ENCODE results near the gene CBL. TPM values are rescaled to one million over a fixed set of nuclear protein-coding genes. Genes with fewer than 3 reads are reported as not detected.
"Not testable (repeated sequence)": the region's sequence is repeated elsewhere in the genome, so short reads cannot be mapped to it uniquely, and the experiment has no call there.

Gene CBL
- total RNA-seq, 1 donor from 2014 or later = 39.0 TPM

DNA sequence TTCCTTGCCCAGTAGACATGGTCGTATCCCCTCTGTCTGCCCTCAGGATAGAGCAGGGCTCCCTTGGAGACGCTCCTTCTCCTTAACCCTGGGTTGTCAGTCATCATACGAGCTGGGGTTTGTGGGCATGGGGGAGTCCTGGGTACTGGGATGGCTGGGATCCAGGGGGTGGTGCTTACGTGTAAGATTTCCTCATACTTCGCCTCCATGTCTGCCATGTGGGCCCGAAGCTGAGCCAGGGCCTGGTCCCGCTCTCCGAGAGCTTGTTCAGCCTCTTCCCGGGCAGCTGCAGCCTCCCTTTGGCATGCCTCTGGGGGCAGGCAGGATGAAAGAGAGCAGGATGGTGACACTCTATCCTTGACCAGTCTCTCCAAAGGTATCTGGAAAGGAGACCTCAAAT is 15.6 kb upstream of the CBL start:
- intact Hi-C loops (cut with DNase I) = no loop called here
- peaks cover 7% of the 10 kb centered on the region for H3K4me1 ChIP-seq
- H3K9me3 ChIP-seq = no peaks in the 10 kb centered on the region
- TF ChIP-seq, protein P1, sequence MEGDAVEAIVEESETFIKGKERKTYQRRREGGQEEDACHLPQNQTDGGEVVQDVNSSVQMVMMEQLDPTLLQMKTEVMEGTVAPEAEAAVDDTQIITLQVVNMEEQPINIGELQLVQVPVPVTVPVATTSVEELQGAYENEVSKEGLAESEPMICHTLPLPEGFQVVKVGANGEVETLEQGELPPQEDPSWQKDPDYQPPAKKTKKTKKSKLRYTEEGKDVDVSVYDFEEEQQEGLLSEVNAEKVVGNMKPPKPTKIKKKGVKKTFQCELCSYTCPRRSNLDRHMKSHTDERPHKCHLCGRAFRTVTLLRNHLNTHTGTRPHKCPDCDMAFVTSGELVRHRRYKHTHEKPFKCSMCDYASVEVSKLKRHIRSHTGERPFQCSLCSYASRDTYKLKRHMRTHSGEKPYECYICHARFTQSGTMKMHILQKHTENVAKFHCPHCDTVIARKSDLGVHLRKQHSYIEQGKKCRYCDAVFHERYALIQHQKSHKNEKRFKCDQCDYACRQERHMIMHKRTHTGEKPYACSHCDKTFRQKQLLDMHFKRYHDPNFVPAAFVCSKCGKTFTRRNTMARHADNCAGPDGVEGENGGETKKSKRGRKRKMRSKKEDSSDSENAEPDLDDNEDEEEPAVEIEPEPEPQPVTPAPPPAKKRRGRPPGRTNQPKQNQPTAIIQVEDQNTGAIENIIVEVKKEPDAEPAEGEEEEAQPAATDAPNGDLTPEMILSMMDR (IDR thresholded peaks at IDR 0.05) = no peak
- no peaks in the 10 kb centered on the region for H3K27me3 ChIP-seq (ENCODE audit: low read depth)
- no peak overlapping the region for H3K4me3 ChIP-seq
- H3K27ac ChIP-seq = no peak overlapping the region
- DNase-seq (peak; percentile 31), ATAC-seq (no peak)
- H3K36me3 ChIP-seq = no peaks in the 10 kb centered on the region

DNA sequence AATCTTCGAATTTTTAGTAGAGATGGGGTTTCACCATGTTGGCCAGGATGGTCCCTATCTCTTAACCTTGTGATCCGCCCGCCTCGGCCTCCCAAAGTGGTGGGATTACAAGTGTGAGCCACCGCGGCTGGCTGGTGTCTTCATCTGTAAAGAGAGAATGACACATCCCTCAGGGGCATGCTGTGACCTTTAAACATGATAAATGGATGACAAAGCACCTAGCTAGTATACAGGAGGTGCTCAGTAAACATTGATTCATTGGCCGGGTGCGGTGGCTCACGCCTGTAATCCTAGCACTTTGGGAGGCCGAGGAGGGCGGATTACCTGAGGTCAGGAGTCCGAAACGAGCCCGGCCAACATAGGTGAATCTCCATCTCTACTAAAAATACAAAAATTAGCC is 14.9 kb upstream of the CBL start:
- H3K27me3 ChIP-seq (ENCODE audit: low read depth); H3K36me3 ChIP-seq; H3K4me1 ChIP-seq; H3K4me3 ChIP-seq; H3K9me3 ChIP-seq; H3K27ac ChIP-seq; intact Hi-C loops (cut with DNase I); ATAC-seq: not testable (repeated sequence)
- peak; percentile 25 for DNase-seq

DNA sequence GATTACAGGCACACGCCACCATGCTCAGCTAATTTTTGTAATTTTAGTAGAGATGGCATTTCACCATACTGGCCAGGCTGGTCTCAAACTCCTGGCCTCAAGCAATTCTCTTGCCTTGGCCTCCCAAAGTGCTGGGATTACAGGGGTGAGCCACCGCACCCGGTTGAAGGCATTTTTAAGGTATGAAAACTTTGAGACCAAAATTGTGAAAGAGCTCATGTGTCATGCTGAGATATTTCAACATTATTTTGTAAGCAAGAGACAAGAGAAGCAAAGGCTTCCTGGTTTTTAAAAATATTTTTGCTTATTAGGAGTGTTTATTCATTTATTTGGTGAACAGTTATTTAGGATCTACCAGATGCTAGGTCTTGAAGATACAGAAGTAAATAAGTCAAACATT is 14.0 kb upstream of the CBL start:
- Histone ChIP-seq H3K4me1 (peaks cover 16% of the 10 kb centered on the region), H3K9me3 (no peaks in the 10 kb centered on the region), H3K4me3 (no peak overlapping the region), H3K36me3 (no peaks in the 10 kb centered on the region), H3K27ac (peak overlapping the region; percentile 53), H3K27me3 (ENCODE audit: low read depth) (no peaks in the 10 kb centered on the region)
- ATAC-seq (no peak), DNase-seq (peak; percentile 32)
- TF ChIP-seq, protein P1 (IDR thresholded peaks at IDR 0.05) = no peak
- intact Hi-C loops (cut with DNase I) = no loop called here

DNA sequence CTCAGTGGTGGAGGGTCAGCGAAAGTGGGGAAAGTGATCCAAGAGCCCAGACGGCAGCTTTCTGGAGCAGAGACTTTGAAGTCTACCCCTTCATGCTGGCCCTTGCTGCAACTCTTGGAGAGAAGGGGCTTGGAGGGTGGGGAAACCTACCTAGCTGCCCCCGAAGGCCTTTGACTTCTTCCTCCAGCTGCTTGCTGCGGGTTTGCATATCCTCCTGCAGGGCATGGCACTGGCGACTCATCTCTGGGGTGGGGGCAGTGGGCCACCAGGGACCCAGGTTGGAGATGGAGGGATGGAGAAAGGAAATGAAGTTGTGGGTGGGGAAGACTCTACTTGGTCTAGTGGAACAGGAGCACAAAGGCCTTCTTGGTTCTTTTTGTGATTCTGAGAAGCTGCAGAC is 13.1 kb upstream of the CBL start:
- DNase-seq (peak; percentile 34), ATAC-seq (no peak)
- no peak overlapping the region for H3K4me3 ChIP-seq
- no peaks in the 10 kb centered on the region for H3K27me3 ChIP-seq (ENCODE audit: low read depth)
- TF ChIP-seq, protein P1 (IDR thresholded peaks at IDR 0.05) = no peak
- H3K9me3 ChIP-seq = no peaks in the 10 kb centered on the region
- intact Hi-C loops (cut with DNase I) = no loop called here
- H3K4me1 ChIP-seq = peaks cover 16% of the 10 kb centered on the region
- H3K36me3 ChIP-seq = no peaks in the 10 kb centered on the region
- peak overlapping the region; percentile 53 for H3K27ac ChIP-seq

DNA sequence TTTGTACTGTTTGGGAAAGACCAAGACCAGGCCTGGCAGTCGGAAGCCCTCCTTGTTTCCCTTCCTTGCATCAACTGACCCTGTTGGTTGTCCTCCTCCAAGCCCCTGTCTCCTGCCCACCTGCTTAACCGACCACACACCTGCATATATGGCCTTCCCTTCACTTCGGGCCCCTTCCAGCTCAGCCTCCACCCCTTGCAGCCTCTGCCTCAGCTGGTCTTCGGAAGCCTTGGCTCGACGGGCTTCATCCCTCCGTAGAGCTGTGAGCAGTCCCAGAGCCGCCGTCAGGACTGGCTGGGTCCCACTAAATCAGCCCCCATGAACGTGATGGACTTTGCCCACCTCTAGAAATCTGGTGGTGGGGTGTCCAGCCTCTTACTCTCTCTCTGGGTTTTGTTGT is 12.5 kb upstream of the CBL start:
- peak; percentile 34 for DNase-seq
- intact Hi-C loops (cut with DNase I) = no loop called here
- ATAC-seq = no peak

DNA sequence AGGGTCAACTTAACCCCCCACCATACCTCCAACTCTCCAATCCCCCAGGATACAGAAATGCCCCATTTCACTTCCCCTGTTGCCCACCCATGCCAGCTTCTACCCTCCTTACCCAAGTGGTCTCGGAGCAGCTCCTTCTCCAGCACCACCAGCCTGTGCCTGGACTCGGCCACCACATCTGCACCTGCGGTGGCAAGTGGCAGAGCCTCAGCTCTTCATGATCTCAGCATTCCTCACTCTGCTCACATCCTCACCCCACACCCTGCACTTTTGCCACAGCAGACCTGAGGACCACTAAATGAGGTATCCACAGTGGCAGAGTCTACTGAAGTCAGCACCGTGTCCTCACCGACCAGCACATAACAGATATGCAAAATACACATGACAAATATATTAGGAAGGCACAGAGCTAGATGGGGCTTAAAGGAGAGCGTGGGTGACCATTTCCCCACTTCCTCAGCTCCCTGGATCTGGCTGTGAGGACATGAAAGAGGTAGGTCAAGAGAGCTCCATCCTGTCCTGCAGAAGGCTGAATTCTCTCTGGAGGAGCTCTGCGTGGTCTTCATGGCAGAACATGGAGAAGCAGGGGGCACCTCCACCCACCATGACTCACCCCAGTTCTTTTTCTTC is 11.2 kb upstream of the CBL start:
- Histone ChIP-seq H3K27ac (no peak overlapping the region), H3K36me3 (no peaks in the 10 kb centered on the region), H3K4me3 (no peak overlapping the region), H3K4me1 (peaks cover 16% of the 10 kb centered on the region), H3K27me3 (ENCODE audit: low read depth) (no peaks in the 10 kb centered on the region), H3K9me3 (no peaks in the 10 kb centered on the region)
- DNase-seq (peak; percentile 29), ATAC-seq (no peak)
- intact Hi-C loops (cut with DNase I) = no loop called here
- TF ChIP-seq, protein P1 (IDR thresholded peaks at IDR 0.05) = no peak

More for the DNA sequence above, 12.5 kb upstream of the CBL start:
- Histone ChIP-seq H3K36me3 (no peaks in the 10 kb centered on the region), H3K4me1 (peaks cover 16% of the 10 kb centered on the region), H3K27ac (no peak overlapping the region), H3K27me3 (ENCODE audit: low read depth) (no peaks in the 10 kb centered on the region), H3K4me3 (no peak overlapping the region), H3K9me3 (no peaks in the 10 kb centered on the region)
- TF ChIP-seq, protein P1 (IDR thresholded peaks at IDR 0.05) = no peak
